PC-3 (cell line): ENCODE results near the gene IL17B.

Experiments used
- EZH2 ChIP-seq: fragments of 300-600 bp; sonication (generic); IDR thresholded peaks from one replicate; pipeline ENCODE4 v1.6.1; 2017; ENCODE audit warnings: antibody characterized with exemption, mild to moderate bottlenecking, low read length; ENCODE audit not compliant: unreplicated experiment
- EZH2phosphoT487 ChIP-seq: fragments of 300-600 bp; sonication (generic); IDR thresholded peaks from 2 replicates; pipeline ENCODE4 v1.6.1; 2018; ENCODE audit warnings: mild to moderate bottlenecking, antibody characterized with exemption, low read length, borderline replicate concordance
- TF ChIP-seq, protein P1 (sequence below): fragments of 300-600 bp; sonication (generic); conservative IDR thresholded peaks from 2 replicates; pipeline ENCODE4 v1.5.1; 2017; ENCODE audit warnings: antibody characterized with exemption, low read depth, mild to moderate bottlenecking, low read length

DNA sequence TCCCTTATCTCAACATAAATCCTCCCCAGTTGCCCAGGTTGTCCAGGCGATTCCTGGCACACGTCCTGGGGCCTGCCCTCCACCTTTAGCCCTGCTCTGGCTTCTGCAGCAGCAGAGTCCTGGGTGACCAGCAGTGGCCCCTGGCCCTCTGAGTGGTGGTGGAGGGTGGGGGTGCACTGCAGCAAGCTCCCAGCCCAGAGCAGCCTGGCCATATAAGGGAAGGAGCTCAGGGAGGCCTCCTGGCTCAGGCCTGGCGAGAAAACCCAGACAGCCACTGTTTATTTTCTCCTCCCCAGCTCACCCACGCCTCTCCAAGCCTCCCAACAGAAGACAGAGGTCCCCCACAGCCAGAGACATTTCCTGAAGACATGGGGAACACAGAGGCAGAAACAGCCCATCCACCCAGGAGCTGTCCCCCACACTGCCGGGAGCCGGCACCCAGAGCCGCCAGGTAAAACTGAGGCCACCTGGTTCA lies 44.7 kb upstream of the IL17B start:
- TF ChIP-seq EZH2 (no peak), EZH2phosphoT487 (no peak)
- TF ChIP-seq, protein P1, sequence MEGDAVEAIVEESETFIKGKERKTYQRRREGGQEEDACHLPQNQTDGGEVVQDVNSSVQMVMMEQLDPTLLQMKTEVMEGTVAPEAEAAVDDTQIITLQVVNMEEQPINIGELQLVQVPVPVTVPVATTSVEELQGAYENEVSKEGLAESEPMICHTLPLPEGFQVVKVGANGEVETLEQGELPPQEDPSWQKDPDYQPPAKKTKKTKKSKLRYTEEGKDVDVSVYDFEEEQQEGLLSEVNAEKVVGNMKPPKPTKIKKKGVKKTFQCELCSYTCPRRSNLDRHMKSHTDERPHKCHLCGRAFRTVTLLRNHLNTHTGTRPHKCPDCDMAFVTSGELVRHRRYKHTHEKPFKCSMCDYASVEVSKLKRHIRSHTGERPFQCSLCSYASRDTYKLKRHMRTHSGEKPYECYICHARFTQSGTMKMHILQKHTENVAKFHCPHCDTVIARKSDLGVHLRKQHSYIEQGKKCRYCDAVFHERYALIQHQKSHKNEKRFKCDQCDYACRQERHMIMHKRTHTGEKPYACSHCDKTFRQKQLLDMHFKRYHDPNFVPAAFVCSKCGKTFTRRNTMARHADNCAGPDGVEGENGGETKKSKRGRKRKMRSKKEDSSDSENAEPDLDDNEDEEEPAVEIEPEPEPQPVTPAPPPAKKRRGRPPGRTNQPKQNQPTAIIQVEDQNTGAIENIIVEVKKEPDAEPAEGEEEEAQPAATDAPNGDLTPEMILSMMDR: no peak
